GOT3 (cell line): ENCODE data around the gene CAPN12.
"Not testable (repeated sequence)": the region's sequence is repeated elsewhere in the genome, so short reads cannot be mapped to it uniquely, and the experiment has no call there.

Source experiments
- DNase-seq: peaks from one replicate; lab custom pipeline; 2025; ENCODE audit warnings: mixed read lengths; lab: John Stamatoyannopoulos, UW

CAPN12 gene, protein sequence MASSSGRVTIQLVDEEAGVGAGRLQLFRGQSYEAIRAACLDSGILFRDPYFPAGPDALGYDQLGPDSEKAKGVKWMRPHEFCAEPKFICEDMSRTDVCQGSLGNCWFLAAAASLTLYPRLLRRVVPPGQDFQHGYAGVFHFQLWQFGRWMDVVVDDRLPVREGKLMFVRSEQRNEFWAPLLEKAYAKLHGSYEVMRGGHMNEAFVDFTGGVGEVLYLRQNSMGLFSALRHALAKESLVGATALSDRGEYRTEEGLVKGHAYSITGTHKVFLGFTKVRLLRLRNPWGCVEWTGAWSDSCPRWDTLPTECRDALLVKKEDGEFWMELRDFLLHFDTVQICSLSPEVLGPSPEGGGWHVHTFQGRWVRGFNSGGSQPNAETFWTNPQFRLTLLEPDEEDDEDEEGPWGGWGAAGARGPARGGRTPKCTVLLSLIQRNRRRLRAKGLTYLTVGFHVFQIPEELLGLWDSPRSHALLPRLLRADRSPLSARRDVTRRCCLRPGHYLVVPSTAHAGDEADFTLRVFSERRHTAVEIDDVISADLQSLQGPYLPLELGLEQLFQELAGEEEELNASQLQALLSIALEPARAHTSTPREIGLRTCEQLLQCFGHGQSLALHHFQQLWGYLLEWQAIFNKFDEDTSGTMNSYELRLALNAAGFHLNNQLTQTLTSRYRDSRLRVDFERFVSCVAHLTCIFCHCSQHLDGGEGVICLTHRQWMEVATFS

DNA sequence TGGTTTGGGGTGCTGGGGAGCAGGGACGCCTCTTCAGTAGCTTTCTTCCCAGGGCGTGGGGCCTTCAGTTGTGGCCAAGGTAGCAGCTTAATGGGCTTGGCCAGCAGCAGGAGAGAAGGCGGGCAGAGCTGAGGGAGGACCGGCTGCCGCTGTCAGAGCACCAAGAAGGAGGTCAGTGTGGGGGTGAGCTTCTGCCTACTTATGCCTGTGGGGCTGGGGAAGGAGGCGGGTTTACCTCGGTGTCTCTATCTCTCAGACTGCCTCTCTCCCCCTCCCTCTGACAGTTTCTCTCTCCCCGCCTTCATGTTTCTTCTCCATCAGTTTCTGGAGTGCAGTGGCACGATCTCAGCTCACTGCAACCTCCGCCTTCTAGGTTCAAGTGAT is at the start of gene CAPN12:
Gene CAPN12, minus strand, starts transcription at position 177 of the 384 bp plus-strand sequence. CDS start 309 bp downstream, outside the sequence.
- no peak for DNase-seq

DNA sequence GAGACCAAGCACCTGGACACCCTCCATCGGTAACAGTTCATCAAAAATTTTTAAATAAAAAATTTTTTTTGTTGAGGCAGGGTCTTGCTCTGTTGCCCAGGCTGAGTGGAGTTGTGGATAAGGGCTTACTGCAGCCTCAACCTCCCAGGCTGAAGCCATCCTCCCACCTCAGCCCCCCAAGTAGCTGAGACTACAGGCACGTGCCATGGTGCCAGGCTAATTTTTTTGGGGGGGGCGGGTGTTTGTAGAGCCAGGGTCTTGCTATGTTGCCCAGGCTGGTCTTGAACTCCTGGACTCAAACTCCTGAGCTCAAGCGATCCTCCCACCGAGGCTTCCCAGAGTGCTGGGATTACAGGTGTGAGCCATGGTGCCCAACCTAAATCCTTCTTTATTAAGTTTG is 49.4 kb upstream of the CAPN12 start:
- no peak for DNase-seq

DNA sequence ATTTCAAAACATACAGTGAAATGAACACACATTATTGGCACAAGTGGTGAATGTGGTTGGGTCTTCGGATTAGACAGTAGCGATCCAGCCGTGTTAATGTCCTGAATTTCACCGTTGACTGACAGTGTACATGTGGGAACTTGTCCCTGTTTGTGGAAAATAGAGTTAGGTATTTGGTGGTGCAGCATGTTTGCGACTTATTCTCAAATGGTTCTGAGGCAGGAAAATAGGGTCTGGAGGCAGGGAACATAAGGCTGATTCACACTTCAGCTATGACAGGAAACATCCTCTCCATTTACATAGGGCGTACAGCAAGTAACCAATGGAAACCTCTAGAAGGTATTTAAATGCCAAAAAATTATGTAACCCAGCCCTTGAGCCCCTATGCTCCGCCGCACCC is 48.9 kb upstream of the CAPN12 start:
- DNase-seq = no peak

DNA sequence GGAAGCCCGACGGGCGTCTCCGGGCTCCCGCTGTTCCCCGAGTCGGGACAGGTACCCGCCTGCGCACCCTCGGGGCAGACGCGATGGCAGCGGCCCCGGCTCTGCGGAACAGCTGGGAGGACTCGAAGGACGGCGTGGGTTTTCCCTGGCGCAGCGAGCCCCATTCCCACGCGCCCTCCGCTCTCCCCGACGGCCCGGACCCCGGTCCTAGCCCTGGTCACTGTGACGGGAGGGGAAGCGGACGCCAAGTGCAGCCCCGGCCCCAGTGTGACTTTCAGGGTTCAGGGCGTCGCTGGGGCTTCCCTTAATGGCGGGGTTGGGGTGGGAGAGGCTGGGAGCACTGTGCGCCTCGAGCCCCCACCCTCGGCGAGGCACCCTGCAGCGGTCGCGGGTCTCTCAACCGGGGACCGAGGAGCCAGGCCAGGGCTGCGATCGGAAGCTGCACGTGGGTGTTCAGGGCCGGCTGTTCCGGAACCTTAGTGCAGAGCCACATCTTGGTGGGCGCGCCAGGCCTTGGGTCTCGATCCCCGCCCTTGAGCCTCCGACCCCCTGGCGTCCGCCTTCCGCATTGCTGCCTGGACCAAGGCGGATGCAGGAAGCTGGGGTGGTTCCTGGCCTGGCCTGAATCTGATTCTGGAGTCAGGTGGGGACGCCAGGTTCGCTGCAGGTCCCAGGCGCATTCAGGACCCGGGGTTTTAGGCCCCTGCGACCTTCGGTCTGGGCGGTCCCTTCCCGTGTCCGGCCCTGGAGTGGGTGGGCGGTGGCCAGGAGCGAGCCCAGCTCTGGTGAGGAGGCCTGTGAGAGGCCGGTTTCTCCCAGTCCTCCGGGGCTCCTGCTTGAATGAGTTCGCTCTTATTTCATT is 48.2 kb upstream of the CAPN12 start:
- no peak for DNase-seq

DNA sequence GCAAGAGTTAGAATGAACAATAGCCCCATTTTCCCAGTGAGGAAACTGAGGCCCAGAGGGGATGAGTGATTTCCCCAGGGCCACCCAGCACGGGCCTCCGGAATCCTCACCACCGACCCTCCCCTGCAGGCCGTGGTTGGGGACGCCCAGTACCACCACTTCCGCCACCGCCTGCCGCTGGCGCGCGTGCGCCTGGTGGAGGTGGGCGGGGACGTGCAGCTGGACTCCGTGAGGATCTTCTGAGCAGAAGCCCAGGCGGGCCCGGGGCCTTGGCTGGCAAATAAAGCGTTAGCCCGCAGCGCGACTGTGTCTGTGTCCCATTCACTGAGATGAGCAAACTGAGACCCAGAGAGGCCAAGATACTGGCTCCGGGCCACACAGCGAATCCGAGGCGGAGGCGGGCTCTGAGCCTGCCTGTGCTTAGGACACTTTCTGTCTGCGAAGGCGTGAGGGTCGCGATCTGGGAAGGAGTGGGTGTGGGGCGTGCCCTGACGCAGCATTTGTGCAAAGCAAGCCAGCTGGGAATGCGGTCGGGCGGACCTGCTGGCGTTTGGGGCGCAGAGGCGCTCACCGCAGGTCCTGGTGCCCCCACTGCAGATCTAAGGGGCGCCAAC is 47.3 kb upstream of the CAPN12 start:
- DNase-seq = not testable (repeated sequence)

DNA sequence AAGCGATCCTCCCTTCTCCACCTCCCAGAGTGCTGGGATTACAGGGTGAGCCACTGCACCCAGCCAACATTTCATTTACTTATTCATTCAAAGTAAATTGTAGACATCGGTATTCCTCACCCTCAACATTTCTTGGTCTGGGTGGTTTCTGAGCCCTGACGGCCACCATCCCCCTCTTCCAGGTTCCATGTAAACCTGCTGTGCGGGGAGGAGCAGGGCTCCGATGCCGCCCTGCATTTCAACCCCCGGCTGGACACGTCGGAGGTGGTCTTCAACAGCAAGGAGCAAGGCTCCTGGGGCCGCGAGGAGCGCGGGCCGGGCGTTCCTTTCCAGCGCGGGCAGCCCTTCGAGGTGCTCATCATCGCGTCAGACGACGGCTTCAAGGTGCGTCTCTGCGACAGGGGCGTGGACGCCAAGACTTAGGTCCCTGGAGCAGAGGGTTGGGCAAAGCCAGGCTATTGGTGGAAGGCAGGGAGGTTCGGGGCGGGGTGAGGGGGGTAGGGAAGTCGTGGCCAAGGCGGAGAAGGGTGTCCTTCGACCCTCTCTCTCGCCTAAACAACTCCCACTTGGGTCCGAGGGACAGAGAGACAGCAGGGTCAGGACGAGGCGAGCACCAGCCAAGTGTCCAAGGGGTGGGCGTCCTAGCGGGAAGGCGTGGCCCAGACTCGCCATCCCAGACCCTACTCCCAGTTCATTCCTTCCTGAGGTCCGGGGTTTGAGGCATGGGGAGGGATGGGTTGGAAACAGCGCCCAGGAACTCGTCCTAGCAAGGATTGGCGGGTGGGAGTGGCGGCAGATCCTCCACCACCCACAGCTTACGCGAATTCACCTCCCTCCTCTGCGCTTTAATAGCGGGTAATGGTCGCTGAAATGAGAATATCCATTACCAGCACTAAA is 46.5 kb upstream of the CAPN12 start:
- DNase-seq = not testable (repeated sequence)

DNA sequence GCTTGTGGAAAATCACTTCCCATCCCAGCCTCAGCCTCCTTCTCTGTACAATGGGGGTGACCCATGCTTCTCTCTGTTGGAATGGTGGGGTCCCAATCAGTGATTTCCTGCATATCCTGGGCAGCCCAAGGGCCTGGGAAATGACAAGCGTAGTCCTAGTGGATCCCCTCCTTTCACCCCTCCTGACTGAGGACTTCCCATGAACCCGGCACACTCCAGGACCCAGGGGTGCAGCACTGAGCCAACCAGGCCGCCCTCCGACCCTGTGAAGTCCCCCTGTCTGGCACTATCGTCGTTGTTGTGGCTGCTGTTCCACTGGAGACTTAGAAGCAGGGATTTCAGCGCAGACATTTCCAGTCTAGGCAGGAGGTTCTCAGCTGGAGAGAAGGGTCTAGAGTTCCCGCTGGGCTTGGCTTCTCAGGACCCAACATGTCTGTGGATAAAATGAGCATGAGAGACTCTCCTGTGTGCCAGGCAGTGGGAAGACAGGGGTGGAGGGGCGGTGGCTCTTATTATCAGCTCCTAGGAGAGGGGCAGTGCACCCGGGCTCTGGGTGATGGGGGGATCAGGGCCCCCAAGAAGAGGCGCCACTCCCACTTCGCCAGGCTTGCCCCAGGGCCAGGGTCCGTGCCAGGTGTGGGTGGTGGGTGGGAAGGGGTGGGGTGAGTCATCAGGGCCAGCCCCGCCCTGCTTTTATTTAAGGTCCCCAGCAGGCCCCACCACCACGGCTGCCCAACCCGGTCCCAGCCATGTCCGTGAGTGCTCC is 44.4 kb upstream of the CAPN12 start, which contains the start of gene LGALS7B:
Gene LGALS7B, plus strand, starts transcription at position 723 of the 766 bp plus-strand sequence. Its CDS starts 27 bp downstream, at position 750.
- DNase-seq = no peak

DNA sequence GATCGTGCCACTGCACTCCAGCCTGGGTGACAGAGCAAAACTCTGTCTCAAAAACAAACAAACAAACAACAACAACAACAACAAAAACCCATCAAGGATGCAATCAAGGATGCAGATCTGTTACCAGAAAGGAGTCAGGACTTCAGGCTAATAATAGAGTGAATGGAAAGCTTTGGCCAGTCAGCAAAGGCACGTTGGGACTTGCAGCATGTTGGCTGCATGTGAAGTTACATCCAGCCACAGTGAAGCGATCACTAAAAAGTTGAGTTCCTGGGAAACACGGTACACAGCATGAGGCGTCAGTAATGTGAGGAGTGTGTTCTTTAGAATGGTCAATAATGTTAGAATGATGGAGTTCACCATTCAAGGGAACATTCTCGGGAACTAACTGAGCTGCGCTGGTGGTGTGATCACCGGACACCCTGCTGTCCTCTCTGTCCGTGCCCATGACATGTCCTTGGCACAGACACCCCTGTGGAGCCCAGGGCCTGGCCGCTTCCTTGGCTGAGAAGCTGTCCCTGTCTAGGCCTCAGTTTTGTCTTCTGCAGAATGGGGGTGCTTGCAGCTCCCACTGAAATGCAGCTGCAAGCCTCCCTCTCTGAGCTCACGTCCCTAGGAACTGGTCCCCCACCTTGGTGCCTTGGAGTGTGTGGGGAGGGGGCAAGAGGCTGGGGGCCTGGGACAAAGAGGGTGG is 42.4 kb upstream of the CAPN12 start:
- DNase-seq = no peak

DNA sequence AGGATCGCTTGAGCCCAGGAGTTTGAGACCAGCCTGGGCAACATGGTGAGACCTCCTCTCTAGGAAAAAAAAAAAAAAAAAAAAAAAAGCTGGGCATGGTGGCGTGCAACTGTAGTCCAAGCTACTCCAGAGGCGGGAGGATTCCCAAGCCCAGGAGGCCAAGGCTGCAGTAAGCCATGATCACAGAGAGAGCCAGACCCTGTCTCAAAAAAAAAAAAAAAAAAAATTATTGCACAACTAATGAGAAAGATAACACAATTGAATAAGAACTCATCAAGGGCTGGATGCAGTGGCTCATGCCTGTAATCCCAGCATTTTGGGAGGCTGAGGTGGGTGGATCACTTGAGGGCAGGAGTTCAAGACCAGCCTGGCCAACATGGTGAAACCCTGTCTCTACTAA is 41.8 kb upstream of the CAPN12 start:
- DNase-seq = not testable (repeated sequence)

DNA sequence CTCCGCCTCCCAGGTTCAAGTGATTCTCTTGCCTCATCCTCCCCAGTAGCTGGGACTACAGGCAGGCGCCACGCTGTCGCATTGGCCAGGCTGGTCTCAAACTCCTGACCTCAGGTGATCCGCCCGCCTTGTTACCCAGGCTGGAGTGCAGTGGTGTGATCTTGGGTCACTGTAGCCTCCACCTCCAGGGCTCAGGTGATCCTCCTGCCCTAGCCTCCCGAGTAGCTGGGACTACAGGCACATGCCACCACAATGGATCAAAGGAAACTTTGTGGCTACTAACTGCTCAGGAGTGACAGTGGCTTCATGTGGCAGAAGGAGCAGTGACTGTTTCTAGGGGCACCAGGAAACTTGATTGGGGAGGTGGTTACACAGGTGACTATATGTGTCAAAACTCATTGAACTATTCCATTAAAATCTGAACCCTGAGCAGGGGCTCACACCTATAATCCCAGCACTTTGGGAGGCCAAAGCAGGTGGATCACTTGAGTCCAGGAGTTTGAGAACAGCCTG is 41.0 kb upstream of the CAPN12 start:
- no peak for DNase-seq

DNA sequence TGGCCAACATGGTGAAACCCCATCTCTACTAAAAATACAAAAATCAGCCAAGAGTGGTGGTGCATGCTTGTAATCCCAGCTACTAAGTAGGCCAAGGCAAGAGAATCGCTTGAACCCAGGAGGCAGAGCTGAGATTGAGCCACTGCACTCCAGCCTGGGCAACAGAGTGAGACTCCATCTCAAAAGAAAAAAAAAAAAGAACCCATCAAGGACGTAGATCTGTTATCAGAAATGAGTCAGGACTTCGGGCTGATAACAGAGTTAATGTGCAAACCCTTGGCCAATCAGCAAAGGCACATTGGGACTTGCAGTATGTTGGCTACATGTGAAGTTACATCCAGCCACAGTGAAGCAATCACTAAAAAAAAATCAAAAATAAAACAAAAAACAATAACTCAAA is 40.0 kb upstream of the CAPN12 start:
- DNase-seq = no peak

DNA sequence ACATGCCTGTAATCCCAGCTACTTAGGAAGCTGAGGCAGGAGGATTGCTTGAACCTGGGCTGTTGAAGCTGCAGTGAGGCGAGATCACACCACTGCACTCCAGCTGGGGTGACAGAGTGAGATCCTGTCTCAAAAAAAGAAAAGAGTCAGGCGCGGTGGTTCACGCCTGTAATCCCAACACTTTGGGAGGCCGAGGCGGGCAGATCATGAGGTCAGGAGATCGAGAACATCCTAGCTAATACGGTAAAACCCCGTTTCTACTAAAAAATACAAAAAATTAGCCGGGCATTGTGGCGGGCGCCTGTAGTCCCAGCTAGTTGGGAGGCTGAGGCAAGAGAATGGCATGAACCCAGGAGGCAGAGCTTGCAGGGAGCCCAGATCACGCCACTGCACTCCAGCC is 37.9 kb upstream of the CAPN12 start:
- DNase-seq = not testable (repeated sequence)

DNA sequence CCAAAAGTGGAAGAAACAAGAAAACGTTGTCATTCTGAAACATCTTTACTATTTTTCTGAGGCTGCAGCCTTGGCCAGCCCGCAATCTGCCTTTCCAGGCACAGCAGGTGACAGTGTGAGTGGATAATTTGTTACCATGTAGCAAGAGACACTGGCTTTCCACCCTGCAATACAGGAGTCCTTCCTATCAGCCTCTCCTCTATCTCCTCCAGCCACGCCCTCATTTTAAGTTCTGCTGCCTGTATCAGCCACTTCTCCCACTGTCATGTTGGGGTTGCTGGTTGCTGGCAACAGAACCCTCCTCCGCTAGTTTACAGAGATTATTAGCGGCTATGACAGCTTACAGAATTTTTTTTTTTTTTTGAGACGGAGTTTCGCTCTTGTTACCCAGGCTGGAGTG is 36.8 kb upstream of the CAPN12 start:
- no peak for DNase-seq

DNA sequence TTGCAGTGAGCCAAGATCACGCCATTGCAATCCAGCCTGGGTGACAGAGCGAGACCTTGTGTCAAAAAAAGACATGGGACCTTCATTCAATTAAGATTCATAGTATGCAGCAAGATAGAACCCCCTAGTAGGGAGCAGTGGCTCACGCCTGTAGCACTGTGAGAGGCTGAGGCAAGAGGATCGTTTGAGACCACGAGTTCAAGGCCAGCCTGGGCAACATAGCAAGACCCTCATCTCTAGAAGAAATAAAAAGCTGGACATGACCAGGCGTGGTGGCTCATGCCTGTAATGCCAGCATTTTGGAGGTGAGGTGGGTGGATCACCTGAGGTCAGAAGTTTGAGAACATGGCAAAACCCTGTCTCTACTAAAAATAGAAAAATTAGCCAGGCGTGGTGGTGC is 36.2 kb upstream of the CAPN12 start:
- no peak for DNase-seq

DNA sequence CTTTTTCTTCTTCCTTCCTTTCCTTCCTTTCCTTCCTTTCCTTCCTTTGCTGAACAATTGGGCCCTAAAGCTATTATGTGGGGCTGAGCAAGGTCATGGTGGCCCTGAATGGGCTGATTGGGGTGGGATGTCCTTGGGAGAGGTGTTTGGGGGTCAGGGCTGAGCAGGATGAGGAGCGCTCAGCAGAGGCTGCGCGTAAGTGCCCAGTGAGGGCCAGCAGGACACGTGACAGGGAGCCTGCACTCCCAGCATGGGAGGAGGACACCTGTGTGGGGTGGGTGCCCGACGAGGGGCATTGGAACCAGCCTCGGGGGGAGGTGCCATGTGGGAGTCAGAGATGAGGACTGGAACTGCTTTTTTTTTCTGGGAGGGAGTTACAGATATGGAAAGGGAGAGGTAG is 34.5 kb upstream of the CAPN12 start:
- no peak for DNase-seq

DNA sequence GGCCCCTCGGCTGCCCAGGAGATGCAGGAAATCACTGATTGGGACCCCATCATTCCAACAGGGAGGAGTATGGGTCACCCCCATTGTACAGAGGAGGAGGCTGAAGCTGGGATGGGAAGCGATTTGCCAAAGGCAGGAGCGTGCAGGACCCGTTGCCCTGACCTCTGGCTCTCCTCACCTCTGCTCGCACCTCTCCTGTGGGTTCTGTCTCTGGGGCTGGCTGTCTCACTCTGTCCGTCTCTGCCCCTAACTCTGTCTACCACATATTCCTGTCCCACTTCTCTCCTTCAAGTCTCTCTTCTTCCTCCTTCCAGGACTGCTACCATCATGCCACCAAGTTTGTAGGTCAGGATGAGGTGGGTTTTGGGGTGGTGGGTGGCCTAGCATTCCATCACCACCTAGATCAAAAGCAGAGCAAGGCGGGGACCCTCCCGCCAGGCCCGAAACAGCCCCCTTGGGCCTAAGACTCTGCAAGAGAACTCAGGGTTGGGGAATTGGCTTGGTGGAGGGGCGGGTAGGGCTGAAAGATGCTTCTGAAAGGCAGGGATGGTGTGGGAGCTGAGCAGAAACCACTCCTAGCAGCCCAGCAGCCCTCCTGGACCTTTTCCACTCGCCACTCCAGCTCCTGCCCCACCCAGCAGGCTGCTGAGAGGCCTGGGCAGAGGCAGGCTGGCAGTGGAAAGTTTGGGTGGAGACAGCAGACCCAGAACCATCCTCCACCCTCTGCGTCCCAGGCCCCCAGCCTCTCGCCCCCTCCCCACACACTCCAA is 30.1 kb upstream of the CAPN12 start:
- no peak for DNase-seq

DNA sequence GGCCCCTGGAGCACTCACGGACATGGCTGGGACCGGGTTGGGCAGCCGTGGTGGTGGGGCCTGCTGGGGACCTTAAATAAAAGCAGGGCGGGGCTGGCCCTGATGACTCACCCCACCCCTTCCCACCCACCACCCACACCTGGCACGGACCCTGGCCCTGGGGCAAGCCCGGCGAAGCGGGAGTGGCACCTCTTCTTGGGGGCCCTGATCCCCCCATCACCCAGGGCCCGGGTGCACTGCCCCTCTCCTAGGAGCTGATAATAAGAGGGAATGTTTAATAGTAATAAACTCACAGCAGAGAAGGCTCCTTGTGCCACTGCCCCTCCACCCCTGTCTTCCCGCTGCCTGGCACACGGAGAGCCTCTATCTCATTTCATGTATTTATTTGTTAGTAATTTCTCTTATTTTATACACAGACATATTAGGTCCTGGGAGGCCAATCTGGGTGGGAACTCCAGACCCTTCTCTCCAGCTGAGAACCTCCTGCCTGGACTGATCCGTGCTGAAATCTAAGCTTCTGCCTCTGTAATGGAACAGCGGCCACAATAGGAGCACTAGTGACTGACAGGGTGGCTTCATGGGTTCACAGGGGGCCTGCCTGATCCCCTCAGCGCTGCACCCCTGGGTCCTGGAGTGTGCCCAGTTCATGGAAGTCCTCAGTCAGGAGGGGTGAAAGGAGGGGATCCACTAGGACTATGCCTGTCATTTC is 29.3 kb upstream of the CAPN12 start, which contains the start of gene LGALS7:
Gene LGALS7, minus strand, starts transcription at position 49 of the 709 bp plus-strand sequence. Its CDS starts 25 bp downstream, at position 24.
- DNase-seq = no peak

DNA sequence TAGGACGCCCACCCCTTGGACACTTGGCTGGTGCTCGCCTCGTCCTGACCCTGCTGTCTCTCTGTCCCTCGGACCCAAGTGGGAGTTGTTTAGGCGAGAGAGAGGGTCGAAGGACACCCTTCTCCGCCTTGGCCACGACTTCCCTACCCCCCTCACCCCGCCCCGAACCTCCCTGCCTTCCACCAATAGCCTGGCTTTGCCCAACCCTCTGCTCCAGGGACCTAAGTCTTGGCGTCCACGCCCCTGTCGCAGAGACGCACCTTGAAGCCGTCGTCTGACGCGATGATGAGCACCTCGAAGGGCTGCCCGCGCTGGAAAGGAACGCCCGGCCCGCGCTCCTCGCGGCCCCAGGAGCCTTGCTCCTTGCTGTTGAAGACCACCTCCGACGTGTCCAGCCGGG is 27.3 kb upstream of the CAPN12 start:
- not testable (repeated sequence) for DNase-seq
